Amniotic stem cell (primary cell): ENCODE results near the gene UBE2Q1.

Experiments used
- DNase-seq: peaks from one replicate; lab custom pipeline; 2025; lab: John Stamatoyannopoulos, UW

Gene UBE2Q1

GRCh38 chr1:154577346-154578057, 19.0 kb upstream of the UBE2Q1 start:
- no peak for DNase-seq

GRCh38 chr1:154575951-154576566, 17.6 kb upstream of the UBE2Q1 start:
- no peak for DNase-seq

GRCh38 chr1:154575147-154575927, 16.9 kb upstream of the UBE2Q1 start:
- DNase-seq: no peak

- DNase-seq: no peak
Observed at GRCh38 chr1:154574716-154575115, 16.3 kb upstream of the UBE2Q1 start.

- no peak for DNase-seq
Observed at GRCh38 chr1:154573168-154573510, 14.7 kb upstream of the UBE2Q1 start.

- no peak for DNase-seq
Observed at GRCh38 chr1:154572468-154573167, 14.2 kb upstream of the UBE2Q1 start.

GRCh38 chr1:154571964-154572288, 13.5 kb upstream of the UBE2Q1 start:
- no peak for DNase-seq

GRCh38 chr1:154571244-154571963, 12.9 kb upstream of the UBE2Q1 start:
- no peak for DNase-seq

- no peak for DNase-seq
Observed at GRCh38 chr1:154568157-154568815, 9.8 kb upstream of the UBE2Q1 start.

GRCh38 chr1:154567386-154568156, 9.1 kb upstream of the UBE2Q1 start, which contains the start of gene CHRNB2:
Gene CHRNB2 (plus strand): TSS chr1:154567778. CDS start chr1:154568045, 267 bp downstream.
- DNase-seq: no peak

GRCh38 chr1:154565876-154566275, 7.4 kb upstream of the UBE2Q1 start:
- DNase-seq: no peak

- peak; percentile 93 for DNase-seq
Observed at GRCh38 chr1:154559466-154560044, 1.1 kb upstream of the UBE2Q1 start.

GRCh38 chr1:154558720-154559465, 431 bp upstream of the UBE2Q1 start:
- DNase-seq: peak; percentile 91

- no peak for DNase-seq
Observed at GRCh38 chr1:154557248-154557938, 1.1 kb downstream of the UBE2Q1 start.

GRCh38 chr1:154556422-154556821, 2.0 kb downstream of the UBE2Q1 start:
- no peak for DNase-seq

GRCh38 chr1:154553056-154554030, 5.1 kb downstream of the UBE2Q1 start:
- DNase-seq: no peak

GRCh38 chr1:154552036-154552435, 6.4 kb downstream of the UBE2Q1 start:
- DNase-seq: no peak

- no peak for DNase-seq
Observed at GRCh38 chr1:154551474-154551873, 7.0 kb downstream of the UBE2Q1 start.
